ELR (cell line): ENCODE data around the gene KRT76.
"Not testable (repeated sequence)": the region's sequence is repeated elsewhere in the genome, so short reads cannot be mapped to it uniquely, and the experiment has no call there.

Experiments
- DNase-seq: peaks from one replicate; pipeline ENCODE4 v3.0.0-alpha.2; 2015; ENCODE audit warnings: low read depth

The KRT76 gene

DNA sequence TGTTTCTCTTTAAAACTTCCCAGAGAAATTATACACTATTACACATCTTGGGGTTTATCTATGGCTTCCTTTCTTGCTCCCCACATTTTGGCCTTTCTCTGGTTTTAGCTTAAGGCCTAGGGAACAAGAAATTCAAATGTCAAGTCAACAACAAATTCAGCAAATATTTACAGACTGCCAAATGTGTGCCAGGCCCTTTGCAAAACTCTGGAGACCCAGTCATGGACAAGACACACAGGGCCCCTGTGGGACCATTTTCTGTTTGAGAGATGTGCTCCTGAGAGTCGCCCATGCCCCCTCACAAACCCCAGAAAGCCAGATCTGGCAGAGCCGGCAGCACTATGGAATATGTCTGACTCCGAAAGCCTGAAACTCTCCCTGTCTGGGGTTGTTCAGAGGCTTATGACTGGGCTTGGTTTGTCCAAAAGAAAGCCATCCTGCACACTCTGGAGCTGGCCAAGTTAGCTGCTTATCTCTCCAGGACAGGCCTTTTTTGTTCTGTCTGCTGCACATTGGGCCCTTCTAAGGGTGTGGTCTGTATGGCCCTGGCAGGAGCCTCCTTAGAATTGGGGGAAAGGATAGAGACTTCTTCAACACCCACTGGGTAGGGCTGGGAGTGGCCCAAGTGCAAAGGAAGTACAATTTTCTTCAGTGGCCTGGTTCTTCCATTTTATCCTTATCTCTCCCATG is 19.8 kb upstream of the KRT76 start:
- no peak for DNase-seq

DNA sequence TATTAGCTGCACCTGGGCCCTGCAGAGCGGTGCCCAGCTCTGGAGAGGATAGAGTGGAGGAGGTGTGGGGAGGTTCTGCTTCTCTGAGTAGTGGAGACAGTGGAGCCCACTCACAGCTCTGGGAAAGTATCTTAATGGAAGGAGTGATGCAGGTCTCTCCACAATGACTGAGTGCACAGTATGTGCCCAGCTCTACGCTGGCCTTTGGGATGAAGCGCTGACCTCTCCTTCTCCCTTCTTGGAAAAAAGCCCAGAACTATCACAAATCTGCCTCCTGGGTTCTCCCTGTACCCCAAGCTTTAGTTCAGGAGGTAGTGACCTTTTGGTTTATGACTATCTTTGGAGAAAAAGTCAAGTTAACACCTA is 19.3 kb upstream of the KRT76 start:
- DNase-seq, result no peak

DNA sequence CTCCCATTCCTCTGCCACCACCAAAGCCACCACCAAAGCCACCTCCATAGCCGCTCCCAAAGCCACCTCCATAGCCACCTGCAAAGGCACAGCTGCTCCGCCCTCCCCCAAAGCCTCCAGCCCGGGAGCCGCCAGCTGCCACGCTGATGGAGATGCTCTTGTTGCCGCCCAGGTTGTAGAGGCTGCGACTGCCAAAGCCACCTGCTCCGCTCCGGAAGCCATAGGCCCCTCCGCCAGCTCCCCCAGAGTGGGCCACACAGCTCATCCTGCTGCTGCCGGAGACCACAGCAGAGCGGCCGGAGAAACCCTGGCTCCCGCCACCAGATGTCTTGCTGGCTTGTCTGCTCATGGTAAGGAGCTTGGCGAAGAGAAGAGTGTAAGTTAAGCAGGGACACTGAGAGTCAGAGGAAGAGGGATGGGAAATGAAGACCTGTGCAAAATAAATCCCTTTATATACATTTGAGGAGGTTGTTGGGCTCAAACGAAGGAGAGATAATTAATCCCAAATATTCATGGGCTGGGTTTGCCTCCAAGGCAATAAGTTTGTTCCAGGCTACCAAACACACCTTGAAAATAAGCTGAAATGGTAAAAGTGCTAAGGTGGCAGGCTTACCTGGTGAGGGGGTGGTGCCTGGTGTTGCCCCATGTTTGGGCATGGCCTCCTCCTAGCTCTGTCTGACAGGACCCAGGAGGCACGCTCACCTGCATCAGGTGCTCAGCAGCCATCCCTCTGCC is 18.7 kb upstream of the KRT76 start, which contains the start of gene KRT3:
KRT3 (minus strand) TSS at position 424 of the 735 bp plus-strand sequence; CDS start at position 349, 75 bp downstream.
- DNase-seq, result no peak

DNA sequence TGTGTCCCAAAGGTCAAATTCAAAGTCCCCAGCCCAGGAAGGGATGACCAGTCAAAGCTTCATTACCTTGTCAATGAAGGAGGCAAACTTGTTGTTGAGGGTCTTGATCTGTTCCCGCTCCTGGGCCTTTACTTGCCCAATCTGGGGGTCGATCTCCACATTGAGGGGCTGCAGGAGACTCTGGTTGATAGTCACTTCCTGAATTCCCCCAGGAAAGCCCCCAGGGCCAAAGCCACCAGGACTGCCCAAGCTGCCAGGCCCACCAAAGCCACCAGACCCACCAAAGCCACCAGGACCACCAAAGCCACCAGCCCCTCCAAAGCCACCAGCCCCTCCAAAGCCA is 18.2 kb upstream of the KRT76 start:
- not testable (repeated sequence) for DNase-seq

DNA sequence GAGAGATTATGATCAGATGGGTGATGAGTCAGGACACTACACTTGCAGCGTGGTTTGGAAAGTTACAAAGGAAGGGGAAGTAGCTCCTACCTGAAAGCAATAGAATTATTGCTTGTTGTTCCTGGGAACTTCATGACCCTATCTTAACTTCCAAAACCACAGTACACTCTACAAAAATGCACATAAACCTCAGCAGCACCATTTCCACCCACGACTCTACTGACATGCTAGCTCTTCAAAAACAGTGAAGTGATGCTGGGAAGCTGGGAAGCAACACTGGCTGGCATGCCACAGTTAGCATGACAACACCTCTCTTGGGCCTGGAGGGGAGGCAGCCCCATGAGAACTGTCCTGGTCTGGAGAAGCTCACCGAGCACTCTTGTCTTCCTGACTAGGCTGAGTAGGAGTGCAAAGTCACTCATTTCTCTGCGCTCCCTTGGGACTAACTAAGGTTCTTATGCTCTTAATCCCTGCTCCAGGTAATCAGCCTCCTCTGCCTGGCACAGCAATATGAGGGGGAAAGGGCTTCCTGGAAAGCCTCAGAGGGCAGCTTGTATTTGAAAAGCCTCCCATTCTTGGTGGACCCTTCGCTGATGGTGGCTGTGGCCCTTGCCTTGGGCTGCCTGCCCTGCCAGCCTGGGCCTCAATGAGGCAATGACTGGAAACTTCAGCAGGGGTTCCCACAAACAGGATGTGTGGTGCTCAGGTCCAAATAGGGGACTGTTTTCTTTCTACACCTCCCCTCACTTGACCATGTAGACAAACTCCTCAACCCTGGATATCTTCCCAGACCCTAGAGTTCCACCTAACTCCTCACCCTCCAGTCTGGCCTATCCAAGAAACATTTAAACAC is 17.6 kb upstream of the KRT76 start:
- peak; percentile 76 for DNase-seq

DNA sequence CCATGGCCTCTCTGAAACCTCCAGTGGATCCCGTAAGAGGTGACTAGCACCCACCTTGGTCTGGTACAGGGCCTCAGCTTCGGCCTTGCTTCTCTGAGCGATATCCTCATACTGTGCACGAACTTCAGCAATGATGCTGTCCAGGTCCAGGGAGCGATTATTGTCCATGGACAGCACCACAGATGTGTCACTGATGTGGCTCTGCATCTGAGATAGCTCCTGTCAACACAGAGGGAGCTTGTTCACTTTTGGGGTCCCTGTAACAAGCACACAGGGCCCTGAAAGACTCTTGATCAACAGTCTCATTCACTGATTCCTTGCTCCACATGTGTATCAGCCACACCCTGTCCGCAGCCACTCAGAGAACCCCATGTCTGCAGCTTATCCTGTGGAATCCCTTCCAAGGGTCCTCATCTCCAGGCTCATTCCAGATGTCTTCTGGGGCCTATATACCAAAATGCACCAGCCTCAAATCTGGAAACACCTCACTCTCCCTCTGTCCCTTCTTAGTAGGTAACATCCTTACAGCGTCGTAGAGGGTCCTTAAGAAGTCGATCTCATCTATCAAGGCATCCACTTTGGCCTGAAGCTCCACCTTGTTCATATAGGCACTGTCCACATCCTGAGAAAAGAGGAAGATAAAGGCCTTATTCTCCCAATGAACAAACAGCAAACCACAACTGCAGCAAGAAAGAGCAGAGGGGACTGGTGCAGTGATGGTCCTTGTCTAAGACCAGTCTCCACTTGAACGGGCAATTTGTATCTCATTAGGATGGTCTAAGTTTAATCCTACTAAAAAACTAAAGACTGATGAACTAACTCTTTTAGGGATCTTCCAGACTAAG is 15.3 kb upstream of the KRT76 start:
- DNase-seq, result no peak

DNA sequence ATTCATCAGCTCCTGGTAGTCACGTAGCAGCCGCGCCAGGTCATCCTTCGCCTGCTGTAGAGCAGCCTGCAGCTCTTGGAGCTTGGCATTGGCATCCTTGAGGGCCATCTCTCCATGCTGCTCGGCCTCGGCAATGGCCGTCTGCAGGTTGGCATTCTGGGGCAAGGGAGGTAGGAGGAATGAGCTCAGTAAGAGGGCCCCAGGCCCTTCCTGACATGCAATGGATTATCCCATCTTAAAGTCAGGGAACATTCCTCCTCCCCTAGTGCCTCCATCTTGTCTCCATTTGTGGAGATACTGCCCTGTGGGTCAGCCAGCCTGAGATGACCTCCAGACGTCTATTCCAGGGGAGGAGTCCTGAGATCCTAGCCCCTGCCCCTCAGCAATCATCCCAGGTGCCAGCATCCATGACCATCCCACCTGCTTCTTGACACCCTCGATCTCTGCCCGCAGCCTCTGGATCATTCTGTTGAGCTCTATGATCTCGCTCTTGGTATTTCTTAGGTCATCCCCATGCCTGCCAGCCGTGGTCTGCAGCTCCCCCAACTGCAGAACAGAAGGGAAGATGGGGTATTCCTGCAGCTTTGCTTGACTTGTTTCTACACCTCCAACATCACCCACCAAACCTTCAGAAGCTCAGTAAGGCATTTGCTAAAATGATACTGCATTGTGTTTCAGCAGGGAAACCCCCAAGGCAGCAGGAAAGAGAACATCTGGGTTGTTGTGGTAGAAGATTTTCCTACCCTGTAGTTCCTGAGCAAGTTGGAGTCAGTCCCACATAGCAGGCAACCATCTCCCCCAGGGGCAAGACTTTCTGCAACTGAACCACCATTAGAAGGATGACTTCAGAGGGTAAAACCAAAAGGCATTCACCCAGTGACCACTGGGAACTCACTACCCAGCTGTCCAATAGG is 14.4 kb upstream of the KRT76 start:
- no peak for DNase-seq

DNA sequence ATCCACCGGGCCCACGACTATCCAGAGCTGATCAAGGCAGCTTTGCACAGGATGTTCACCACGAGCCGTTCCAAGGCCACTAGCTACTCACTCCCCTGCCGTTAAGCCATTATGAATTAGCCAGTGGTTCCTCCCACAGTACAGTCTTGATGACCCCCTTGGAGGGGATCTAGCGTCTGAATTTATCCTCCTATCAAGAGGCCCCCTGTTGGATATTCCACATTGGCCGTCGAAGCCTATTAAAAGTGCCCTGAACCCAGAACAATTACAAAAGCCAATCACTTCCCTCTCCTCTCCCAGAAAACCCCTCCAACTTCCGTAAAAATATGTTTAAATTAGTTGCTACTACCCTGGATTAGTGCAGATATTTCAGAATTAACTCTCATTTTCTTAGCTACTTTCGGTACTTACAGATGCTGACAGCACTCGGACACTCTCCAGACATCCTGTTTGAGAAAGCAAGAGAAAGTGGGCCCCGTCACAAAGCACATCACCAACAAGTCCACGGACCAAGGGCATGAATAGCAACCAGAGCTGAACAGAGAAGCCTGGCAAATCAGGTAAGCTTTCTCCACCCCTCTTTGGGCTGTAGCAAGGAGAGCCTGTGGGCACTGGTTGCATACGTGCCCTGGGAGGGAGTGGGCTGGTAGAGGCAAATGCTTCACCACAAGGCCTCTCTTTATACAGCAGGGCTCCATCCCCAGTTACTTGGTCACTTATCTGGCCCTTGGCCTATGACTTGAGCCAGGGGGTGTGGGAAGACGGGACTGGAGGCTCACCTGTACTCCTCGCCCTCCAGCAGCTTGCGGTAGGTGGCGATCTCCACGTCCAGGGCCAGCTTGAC is 13.5 kb upstream of the KRT76 start:
- DNase-seq, result no peak

DNA sequence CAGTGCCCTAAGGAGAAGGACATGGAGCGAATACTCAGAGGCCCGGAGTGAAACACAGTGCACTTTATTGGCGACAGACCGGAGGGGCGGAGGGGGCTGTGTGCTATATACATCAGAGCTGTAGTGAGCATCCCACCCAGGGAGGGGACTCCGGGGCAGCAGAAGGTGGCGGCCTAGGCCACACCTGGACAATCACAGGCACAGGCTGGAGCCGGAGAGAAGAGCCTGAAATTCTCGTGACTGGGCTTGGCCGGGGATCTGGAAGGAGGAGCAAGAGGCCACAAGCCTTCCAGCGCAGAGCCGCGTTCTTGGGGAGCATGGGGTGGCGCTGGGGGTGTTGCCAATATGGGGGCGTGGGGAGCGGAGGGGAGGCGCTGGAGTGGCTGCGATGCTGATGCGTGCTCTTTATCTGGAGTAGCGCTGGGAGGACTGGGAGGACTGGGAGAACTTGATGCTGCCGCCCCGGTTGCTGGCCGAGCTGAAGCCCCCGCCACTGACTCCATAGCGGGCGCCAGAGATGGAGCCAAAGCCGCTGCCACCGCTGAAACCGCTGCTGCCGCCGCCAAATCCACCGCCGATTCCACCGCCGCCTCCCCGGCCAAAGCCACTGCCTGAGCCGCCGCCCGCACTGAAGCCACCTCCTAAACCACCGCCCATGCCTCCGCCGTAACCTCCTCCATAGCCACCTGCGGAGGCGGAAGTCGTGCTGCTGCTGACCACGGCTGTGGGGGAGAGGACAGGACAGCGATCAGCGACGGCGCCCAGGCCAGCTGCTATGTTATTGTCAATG is 12.7 kb upstream of the KRT76 start:
- no peak for DNase-seq

DNA sequence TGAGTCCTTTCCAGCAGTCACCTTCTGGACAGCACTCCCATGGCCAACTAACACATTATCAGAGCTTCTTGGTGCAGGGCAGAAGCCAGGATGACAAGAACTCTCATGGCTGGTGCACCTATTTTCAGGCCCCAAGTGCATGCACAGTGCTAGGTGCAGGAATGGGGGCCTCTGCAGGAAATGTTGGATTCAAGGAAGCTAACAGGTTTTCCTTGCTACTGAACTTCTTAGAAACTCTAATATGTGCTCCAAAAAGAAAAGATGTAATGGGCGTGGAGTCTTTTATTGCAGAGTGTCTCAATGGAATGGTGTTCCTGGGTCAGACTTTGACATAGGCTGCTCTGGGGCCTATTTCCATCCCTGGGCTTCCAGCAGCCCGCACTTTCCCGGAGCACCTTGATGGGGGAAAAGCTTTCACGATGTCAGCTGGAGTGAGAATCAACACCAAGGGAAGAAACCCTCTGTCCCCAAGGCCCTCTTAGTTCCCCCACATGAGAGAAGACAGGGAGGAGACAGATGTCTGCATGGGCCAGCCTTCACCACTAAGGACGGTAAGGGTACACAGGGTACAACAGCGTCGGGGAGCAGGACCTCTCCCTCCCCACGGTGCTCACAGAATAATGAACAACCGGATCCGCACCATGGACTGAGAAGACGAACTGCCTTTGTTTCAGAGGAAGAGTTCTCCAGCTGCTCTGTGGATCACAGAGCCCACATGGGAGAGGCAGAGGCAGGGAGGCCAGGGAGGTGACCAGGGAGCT is 11.9 kb upstream of the KRT76 start:
- no peak for DNase-seq

DNA sequence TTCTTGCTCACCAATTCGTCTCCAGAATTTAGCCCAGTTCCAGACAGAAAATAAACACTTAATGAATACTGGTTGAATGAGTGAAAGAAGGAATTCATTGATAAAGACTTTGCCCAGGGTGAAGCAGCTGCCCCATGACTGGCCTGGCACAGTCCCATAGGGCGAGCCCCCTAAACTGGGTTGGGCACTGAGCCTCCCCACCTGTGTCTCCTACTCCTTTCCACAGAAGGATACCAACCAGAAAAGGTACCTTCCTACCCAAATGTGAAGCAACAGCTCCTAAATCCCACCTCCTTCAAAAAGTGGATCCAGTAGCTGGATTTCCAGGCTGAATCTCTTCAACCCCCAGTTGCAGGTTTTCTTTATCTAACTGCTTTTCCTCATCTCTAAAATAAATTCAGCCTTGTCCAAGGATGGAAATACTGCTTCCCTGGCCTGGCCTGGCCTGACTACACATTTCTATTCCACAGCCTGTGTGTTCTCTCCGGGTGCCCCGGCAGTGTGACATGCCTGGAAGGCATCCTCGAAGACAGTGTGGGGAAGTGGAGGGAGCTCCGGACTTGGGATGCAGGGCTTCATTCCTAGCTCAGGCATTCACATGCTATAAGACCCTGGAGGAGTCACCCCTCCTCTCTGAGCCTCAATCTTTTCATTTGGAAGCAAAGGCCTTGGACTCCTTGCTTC is 11.2 kb upstream of the KRT76 start:
- no peak for DNase-seq

DNA sequence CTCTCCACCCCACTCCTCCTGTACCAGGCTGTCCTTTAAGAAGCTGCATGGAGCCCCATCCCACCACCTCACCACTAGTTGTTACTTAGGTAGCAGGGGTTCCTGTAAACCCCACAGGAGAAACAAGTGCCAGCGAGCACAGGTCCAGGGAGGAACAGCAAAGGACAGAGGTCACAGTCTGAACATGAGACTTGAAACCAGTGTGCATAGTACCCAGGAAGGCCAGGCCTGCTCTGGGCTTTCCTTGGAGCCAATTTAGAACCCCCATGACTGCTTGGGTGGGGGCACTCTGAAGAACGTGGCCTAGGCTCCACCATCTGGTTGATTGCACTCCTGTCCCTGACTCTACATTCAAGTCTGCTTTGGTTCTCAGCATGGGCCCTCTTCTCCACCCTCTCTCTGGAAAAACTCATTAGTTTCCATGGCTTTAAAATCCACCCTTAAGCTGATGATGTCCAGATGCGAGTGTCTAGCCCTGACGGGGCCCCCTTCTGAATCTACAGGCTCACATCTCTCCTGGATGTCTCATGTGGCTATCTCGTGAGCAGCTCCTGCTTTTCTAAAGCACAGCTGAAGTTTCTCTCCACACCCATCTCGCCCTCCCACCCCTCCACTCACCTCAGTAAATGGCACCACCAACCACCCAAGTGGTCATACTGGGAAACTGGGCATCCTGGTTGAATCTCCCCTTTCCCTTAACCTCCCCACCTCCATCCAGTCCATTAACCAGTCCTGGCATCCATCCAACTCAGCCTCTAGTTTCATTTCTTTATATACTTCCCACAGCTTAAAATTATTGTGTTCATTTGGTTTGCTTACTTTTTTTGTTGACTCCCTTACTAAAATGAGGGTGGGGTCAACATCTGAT is 10.4 kb upstream of the KRT76 start:
- DNase-seq, result no peak

DNA sequence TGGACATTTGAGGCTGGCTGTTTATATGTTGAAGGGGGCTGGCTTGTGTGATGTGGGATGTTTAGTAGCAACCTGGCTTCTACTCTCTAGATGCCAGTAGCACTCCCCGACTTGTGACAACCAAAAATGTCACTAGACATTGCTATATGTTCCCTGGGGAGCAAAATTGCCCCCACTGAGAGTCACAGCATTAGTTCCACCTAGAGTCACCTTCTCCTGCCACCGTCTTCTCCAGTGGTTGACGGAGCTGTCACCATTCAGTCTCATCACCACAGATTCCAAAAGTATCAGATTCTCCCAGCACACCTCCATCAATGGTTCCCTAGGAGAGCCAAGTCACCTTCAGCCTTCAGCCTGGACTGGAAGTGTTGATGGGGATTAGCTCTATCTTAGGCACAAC is 7.8 kb upstream of the KRT76 start:
- no peak for DNase-seq

DNA sequence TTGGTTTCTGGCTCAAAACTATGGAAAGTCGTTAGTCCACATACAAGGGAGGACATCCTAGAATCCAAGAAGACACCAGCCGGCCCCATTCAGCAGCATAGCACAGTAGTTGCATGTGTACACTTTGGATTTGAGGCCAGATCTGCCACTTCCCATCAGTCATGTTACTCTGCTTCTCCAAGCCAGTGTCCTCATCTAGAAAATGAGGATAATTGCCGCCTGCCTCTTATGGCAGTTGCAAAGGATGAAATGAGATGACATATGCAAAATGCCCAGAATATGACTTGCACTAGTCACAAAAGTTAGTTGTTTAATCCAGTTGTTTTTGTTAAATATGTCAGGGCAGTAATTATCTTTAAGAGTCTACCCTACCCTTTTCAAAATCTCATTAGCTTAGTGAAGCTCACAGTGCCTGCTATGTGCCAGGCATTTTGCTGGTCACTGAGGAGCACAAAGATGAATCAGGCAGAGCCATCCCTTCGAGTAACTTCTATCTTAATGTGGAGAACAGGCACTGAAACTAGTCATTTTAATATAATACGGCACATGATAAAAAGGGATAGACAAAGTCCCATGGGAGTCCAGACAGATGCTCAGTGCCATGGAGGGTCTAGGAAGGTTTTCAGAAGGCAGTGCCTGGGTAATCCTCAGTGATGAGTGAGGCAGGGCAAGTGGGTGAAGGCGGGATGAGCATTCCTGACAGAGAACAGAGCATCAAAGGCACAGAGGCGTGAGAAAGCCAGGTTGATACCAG is 6.6 kb upstream of the KRT76 start:
- no peak for DNase-seq

DNA sequence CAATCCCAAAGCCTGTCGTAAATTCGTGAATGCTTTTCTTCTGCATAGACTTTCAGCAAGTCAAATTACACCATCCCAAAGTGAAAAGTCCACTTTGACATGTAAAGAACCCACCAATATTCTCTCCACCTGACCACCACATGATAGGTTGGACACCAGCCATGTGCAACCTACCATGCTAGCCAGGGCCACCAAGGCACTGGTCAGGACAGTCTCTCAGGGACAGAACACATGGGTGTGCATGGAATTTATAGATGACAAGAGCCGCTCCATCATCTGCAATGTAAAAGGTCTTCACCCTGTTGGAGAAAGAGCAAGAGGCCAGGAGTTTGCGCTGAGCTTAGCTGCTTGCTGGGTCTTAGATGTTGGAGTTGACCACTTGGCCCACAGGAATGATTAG is 5.4 kb upstream of the KRT76 start:
- no peak for DNase-seq
